SJSA1 (cell line): Measurements from ENCODE around the gene DDHD1. TPM values are rescaled to one million over a fixed set of nuclear protein-coding genes. Genes with fewer than 3 reads are reported as not detected.
"Not testable (repeated sequence)": the region's sequence is repeated elsewhere in the genome, so short reads cannot be mapped to it uniquely, and the experiment has no call there.

ENCODE experiments used
- DNase-seq, 2 experiments: peaks; one replicate each; pipeline ENCODE4 v3.0.0-alpha.2; 2015 to 2020; ENCODE audit warnings: low spot score in 2 of 2, low read depth in 1 of 2
- H3K27ac ChIP-seq: fragments of 250-450 bp; sonication (Bioruptor Pico); 2 replicates; pipeline ENCODE4 v1.5.1; 2020; ENCODE audit warnings: mild to moderate bottlenecking, moderate library complexity
- H3K27me3 ChIP-seq: fragments of 250-450 bp; sonication (Bioruptor Pico); replicated peaks from 2 replicates; pipeline ENCODE4 v1.5.1; 2020; ENCODE audit warnings: mild to moderate bottlenecking, moderate library complexity
- H3K36me3 ChIP-seq: fragments of 250-450 bp; sonication (Bioruptor Pico); 2 replicates; pipeline ENCODE4 v1.5.1; 2020; ENCODE audit warnings: mild to moderate bottlenecking
- H3K4me1 ChIP-seq: fragments of 250-450 bp; sonication (Bioruptor Pico); replicated peaks from 2 replicates; pipeline ENCODE4 v1.6.1; 2021; ENCODE audit warnings: mild to moderate bottlenecking
- H3K4me3 ChIP-seq: fragments of 250-450 bp; sonication (Bioruptor Pico); 2 replicates; pipeline ENCODE4 v1.5.1; 2020; ENCODE audit warnings: mild to moderate bottlenecking
- H3K9me3 ChIP-seq: fragments of 250-450 bp; sonication (Bioruptor Pico); replicated peaks from 2 replicates; pipeline ENCODE4 v1.5.1; 2020; ENCODE audit warnings: mild to moderate bottlenecking
- total RNA-seq: library from RNA; depleted of rRNA; stranded (reverse); fragments of >200 nt; shearing (Covaris generic); gene quantifications from 2 replicates; pipeline ENCODE4 v1.2.3, GENCODE V29; 2014

The DDHD1 gene
- total RNA-seq, 1 experiment from 2014 or later = 12.7 TPM

- 0 out of 2 replicates have a peak, but pooled peaks cover 4% of the 10 kb centered on the region for H3K9me3 ChIP-seq
- H3K36me3 ChIP-seq = no peaks in the 10 kb centered on the region
- H3K27ac ChIP-seq = peak overlapping the region; percentile 81
- peaks cover 7% of the 10 kb centered on the region for H3K4me1 ChIP-seq
- peak in 1 of 2 experiments; percentile 57 for DNase-seq
- H3K4me3 ChIP-seq = peak overlapping the region; percentile 30
- H3K27me3 ChIP-seq = no peaks in the 10 kb centered on the region
These were observed 43.8 kb downstream of the DDHD1 start for GRCh38 chr14:53109105-53110041.

- Histone ChIP-seq H3K4me1 (peaks cover 7% of the 10 kb centered on the region), H3K27ac (peak overlapping the region; percentile 81), H3K36me3 (no peaks in the 10 kb centered on the region), H3K9me3 (0 out of 2 replicates have a peak, but pooled peaks cover 4% of the 10 kb centered on the region), H3K27me3 (no peaks in the 10 kb centered on the region), H3K4me3 (peak overlapping the region; percentile 30)
- peak in 1 of 2 experiments; percentile 46 for DNase-seq
These were observed 44.6 kb downstream of the DDHD1 start for GRCh38 chr14:53108292-53109104.

GRCh38 chr14:53106768-53107167 is 46.4 kb downstream of the DDHD1 start:
- Histone ChIP-seq H3K36me3 (no peaks in the 10 kb centered on the region), H3K27ac (no peak overlapping the region), H3K27me3 (no peaks in the 10 kb centered on the region), H3K4me3 (no peak overlapping the region), H3K9me3 (0 out of 2 replicates have a peak, but pooled peaks cover 4% of the 10 kb centered on the region), H3K4me1 (peaks cover 7% of the 10 kb centered on the region)
- DNase-seq = no peak

GRCh38 chr14:53103636-53104340 is 49.3 kb downstream of the DDHD1 start:
- no peak for DNase-seq
- H3K4me1 ChIP-seq = no peaks in the 10 kb centered on the region
- no peaks in the 10 kb centered on the region for H3K27me3 ChIP-seq
- no peak overlapping the region for H3K27ac ChIP-seq
- H3K4me3 ChIP-seq = no peak overlapping the region
- H3K36me3 ChIP-seq = no peaks in the 10 kb centered on the region
- H3K9me3 ChIP-seq = 0 out of 2 replicates have a peak, but pooled peaks cover 4% of the 10 kb centered on the region

GRCh38 chr14:53093206-53093605 is 59.9 kb downstream of the DDHD1 start:
- Histone ChIP-seq H3K4me1 (no peaks in the 10 kb centered on the region), H3K36me3 (no peaks in the 10 kb centered on the region), H3K27me3 (no peaks in the 10 kb centered on the region), H3K9me3 (no peaks in the 10 kb centered on the region), H3K27ac (no peak overlapping the region), H3K4me3 (no peak overlapping the region)
- no peak for DNase-seq

GRCh38 chr14:53090853-53091252 is 62.3 kb downstream of the DDHD1 start:
- no peak for DNase-seq

GRCh38 chr14:53084954-53085353 is 68.2 kb downstream of the DDHD1 start:
- not testable (repeated sequence) for H3K36me3 ChIP-seq, H3K4me3 ChIP-seq, DNase-seq, H3K9me3 ChIP-seq, H3K27ac ChIP-seq, H3K4me1 ChIP-seq, H3K27me3 ChIP-seq

More at GRCh38 chr14:53090853-53091252, 62.3 kb downstream of the DDHD1 start:
- Histone ChIP-seq H3K27ac (no peak overlapping the region), H3K27me3 (no peaks in the 10 kb centered on the region), H3K4me3 (no peak overlapping the region), H3K4me1 (no peaks in the 10 kb centered on the region), H3K9me3 (no peaks in the 10 kb centered on the region), H3K36me3 (no peaks in the 10 kb centered on the region)

GRCh38 chr14:53064475-53064874 is 88.6 kb downstream of the DDHD1 start:
- H3K27me3 ChIP-seq = no peaks in the 10 kb centered on the region
- no peak for DNase-seq
- H3K4me3 ChIP-seq = no peak overlapping the region
- H3K36me3 ChIP-seq = no peaks in the 10 kb centered on the region; the same call in 1 of the 2 replicates
- H3K27ac ChIP-seq = no peak overlapping the region
- no peaks in the 10 kb centered on the region for H3K9me3 ChIP-seq
- no peaks in the 10 kb centered on the region for H3K4me1 ChIP-seq

- Histone ChIP-seq H3K4me3 (no peak overlapping the region), H3K36me3 (no peaks in the 10 kb centered on the region; the same call in 1 of the 2 replicates), H3K27me3 (no peaks in the 10 kb centered on the region), H3K9me3 (no peaks in the 10 kb centered on the region), H3K4me1 (no peaks in the 10 kb centered on the region), H3K27ac (no peak overlapping the region)
- no peak for DNase-seq
These were observed 90.3 kb downstream of the DDHD1 start for GRCh38 chr14:53062856-53063255.

GRCh38 chr14:53060046-53060445 is 93.1 kb downstream of the DDHD1 start:
- peaks cover 2% of the 10 kb centered on the region; the same call in 1 of the 2 replicates for H3K36me3 ChIP-seq
- no peak overlapping the region for H3K27ac ChIP-seq
- DNase-seq = no peak

GRCh38 chr14:53055003-53055402 is 98.1 kb downstream of the DDHD1 start:
- no peaks in the 10 kb centered on the region for H3K9me3 ChIP-seq
- H3K36me3 ChIP-seq = peaks cover 2% of the 10 kb centered on the region; the same call in 1 of the 2 replicates
- no peaks in the 10 kb centered on the region for H3K27me3 ChIP-seq
- no peak overlapping the region for H3K4me3 ChIP-seq
- peak in 1 of 2 experiments; percentile 55 for DNase-seq
- peaks cover 3% of the 10 kb centered on the region; the same call in 1 of the 2 replicates for H3K4me1 ChIP-seq
- no peak overlapping the region for H3K27ac ChIP-seq

More at GRCh38 chr14:53060046-53060445, 93.1 kb downstream of the DDHD1 start:
- Histone ChIP-seq H3K4me3 (no peak overlapping the region), H3K9me3 (no peaks in the 10 kb centered on the region), H3K27me3 (no peaks in the 10 kb centered on the region), H3K4me1 (no peaks in the 10 kb centered on the region)

- DNase-seq = no peak
- peaks cover 2% of the 10 kb centered on the region; the same call in 1 of the 2 replicates for H3K36me3 ChIP-seq
- no peaks in the 10 kb centered on the region for H3K9me3 ChIP-seq
- no peak overlapping the region for H3K4me3 ChIP-seq
- no peak overlapping the region for H3K27ac ChIP-seq
- H3K4me1 ChIP-seq = peaks cover 3% of the 10 kb centered on the region; the same call in 1 of the 2 replicates
- no peaks in the 10 kb centered on the region for H3K27me3 ChIP-seq
These were observed 98.7 kb downstream of the DDHD1 start for GRCh38 chr14:53054457-53054856.

- peak in 1 of 2 experiments; percentile 23 for DNase-seq
- Histone ChIP-seq H3K9me3 (no peaks in the 10 kb centered on the region), H3K27me3 (no peaks in the 10 kb centered on the region), H3K4me3 (no peak overlapping the region), H3K27ac (no peak overlapping the region), H3K4me1 (peaks cover 35% of the 10 kb centered on the region), H3K36me3 (no peaks in the 10 kb centered on the region)
These were observed 104.5 kb downstream of the DDHD1 start for GRCh38 chr14:53048631-53049030.
